Ammon's horn (tissue), 1 donor: ENCODE results near the gene ATP5F1E.
"Not testable (repeated sequence)": the region's sequence is repeated elsewhere in the genome, so short reads cannot be mapped to it uniquely, and the experiment has no call there.

Source experiments
- DNase-seq: peaks from one replicate; pipeline ENCODE4 v3.0.0-alpha.2; 2016; ENCODE audit warnings: low spot score

ATP5F1E gene

GRCh38 chr20:58988565-58988882 lies 43.6 kb downstream of the ATP5F1E start:
- DNase-seq, result no peak

GRCh38 chr20:58987790-58988564 lies 44.2 kb downstream of the ATP5F1E start:
- no peak for DNase-seq

- DNase-seq, result no peak
Observed at GRCh38 chr20:58986968-58987517, 45.1 kb downstream of the ATP5F1E start.

GRCh38 chr20:58986286-58986967 lies 45.7 kb downstream of the ATP5F1E start:
- no peak for DNase-seq

- no peak for DNase-seq
Observed at GRCh38 chr20:58985656-58986055, 46.5 kb downstream of the ATP5F1E start.

- no peak for DNase-seq
Observed at GRCh38 chr20:58984691-58985090, 47.4 kb downstream of the ATP5F1E start.

GRCh38 chr20:58983115-58983468 lies 49.0 kb downstream of the ATP5F1E start:
- DNase-seq, result not testable (repeated sequence)

GRCh38 chr20:58982406-58983114 lies 49.6 kb downstream of the ATP5F1E start:
- no peak for DNase-seq

GRCh38 chr20:58981628-58982364 lies 50.3 kb downstream of the ATP5F1E start:
- no peak for DNase-seq

GRCh38 chr20:58980711-58981627 lies 51.2 kb downstream of the ATP5F1E start, which contains the start of gene NELFCD:
Gene NELFCD, plus strand, starts transcription at chr20:58981256. Its CDS starts 54 bp downstream, at chr20:58981310.
- peak; percentile 86 for DNase-seq

GRCh38 chr20:58978351-58979190 lies 53.6 kb downstream of the ATP5F1E start:
- no peak for DNase-seq

GRCh38 chr20:58976061-58976730 lies 55.9 kb downstream of the ATP5F1E start:
- no peak for DNase-seq
